MM.1S (cell line): Measurements from ENCODE around the gene BCAR3.
A peak's percentile ranks its signal among the peaks of the same experiment; 100 is the strongest.

Experiments
- DNase-seq: peaks from one replicate; pipeline ENCODE4 v3.0.0-alpha.2; 2015
- H2AFZ ChIP-seq: fragments of 300-600 bp; sonication (generic); 2 replicates; pipeline ENCODE4 v1.6.0; 2016; ENCODE audit warnings: antibody characterized with exemption, low read length
- H3F3A ChIP-seq: fragments of 300-600 bp; sonication (generic); 2 replicates; pipeline ENCODE4 v1.6.1; 2016; ENCODE audit warnings: mild to moderate bottlenecking, antibody characterized with exemption, low read length, moderate library complexity, mixed read lengths; ENCODE audit not compliant: insufficient read depth
- H3K27ac ChIP-seq: fragments of 300-600 bp; sonication (generic); 2 replicates; pipeline ENCODE4 v1.5.1; 2016; ENCODE audit warnings: mild to moderate bottlenecking, low read length
- H3K27me3 ChIP-seq: fragments of 300-600 bp; sonication (generic); replicated peaks from 2 replicates; pipeline ENCODE4 v1.6.0; 2016; ENCODE audit warnings: low read length; ENCODE audit not compliant: insufficient read depth
- H3K36me3 ChIP-seq: fragments of 300-600 bp; sonication (generic); replicated peaks from 2 replicates; pipeline ENCODE4 v1.6.1; 2016; ENCODE audit warnings: mild to moderate bottlenecking, low read length, mixed read lengths; ENCODE audit not compliant: insufficient read depth
- H3K4me1 ChIP-seq: fragments of 300-600 bp; sonication (generic); 2 replicates; pipeline ENCODE4 v1.6.1; 2016; ENCODE audit warnings: low read length, mixed read lengths
- H3K4me2 ChIP-seq: fragments of 300-600 bp; sonication (generic); 2 replicates; pipeline ENCODE4 v1.6.0; 2016; ENCODE audit warnings: low read depth, low read length
- H3K4me3 ChIP-seq: fragments of 300-600 bp; sonication (generic); 2 replicates; pipeline ENCODE4 v1.5.1; 2016; ENCODE audit warnings: low read length, mixed read lengths
- H3K79me2 ChIP-seq: fragments of 300-600 bp; sonication (generic); 2 replicates; pipeline ENCODE4 v1.6.1; 2016; ENCODE audit warnings: mixed run types, low read length, mixed read lengths
- H3K9ac ChIP-seq: fragments of 300-600 bp; sonication (generic); 2 replicates; pipeline ENCODE4 v1.6.1; 2016; ENCODE audit warnings: low read length, mixed read lengths
- H3K9me2 ChIP-seq: fragments of 300-600 bp; sonication (generic); replicated peaks from 2 replicates; pipeline ENCODE4 v1.6.1; 2016; ENCODE audit warnings: mild to moderate bottlenecking, low read length, mixed read lengths; ENCODE audit not compliant: insufficient read depth
- H3K9me3 ChIP-seq: fragments of 300-600 bp; sonication (generic); replicated peaks from 2 replicates; pipeline ENCODE4 v1.6.1; 2016; ENCODE audit warnings: mild to moderate bottlenecking, low read length, mixed read lengths; ENCODE audit not compliant: insufficient read depth
- H4K20me1 ChIP-seq: fragments of 300-600 bp; sonication (generic); 2 replicates; pipeline ENCODE4 v1.6.1; 2016; ENCODE audit warnings: mild to moderate bottlenecking, low read length, moderate library complexity, mixed read lengths; ENCODE audit not compliant: insufficient read depth
- EZH2 ChIP-seq: fragments of 300-600 bp; sonication (generic); optimal IDR thresholded peaks from 2 replicates; pipeline ENCODE3; 2017; ENCODE audit warnings: low read depth, mild to moderate bottlenecking, antibody characterized with exemption, low read length, mixed read lengths
- EZH2phosphoT487 ChIP-seq: fragments of 300-600 bp; sonication (generic); IDR thresholded peaks from 2 replicates; pipeline ENCODE4 v1.6.1; 2018; ENCODE audit warnings: antibody characterized with exemption, low read length
- TF ChIP-seq, protein P1 (sequence below): fragments of 300-600 bp; sonication (generic); IDR thresholded peaks from 2 replicates; pipeline ENCODE4 v1.5.1; 2016; ENCODE audit warnings: antibody characterized with exemption, low read length, mixed read lengths

The BCAR3 gene

GRCh38 chr1:93683234-93683633, 1.6 kb upstream of the BCAR3 start:
- Histone ChIP-seq H3K4me2 (no peak overlapping the region), H3K4me3 (no peak overlapping the region), H3K79me2 (no peaks in the 10 kb centered on the region), H2AFZ (no peak overlapping the region), H3K9me3 (no peaks in the 10 kb centered on the region), H3K9ac (no peak overlapping the region), H3K4me1 (no peaks in the 10 kb centered on the region), H4K20me1 (no peaks in the 10 kb centered on the region), H3K36me3 (no peaks in the 10 kb centered on the region), H3K27me3 (no peaks in the 10 kb centered on the region; the same call in 1 of the 2 replicates), H3K9me2 (no peaks in the 10 kb centered on the region), H3K27ac (no peak overlapping the region), H3F3A (no peaks in the 10 kb centered on the region)
- DNase-seq = no peak
- TF ChIP-seq EZH2phosphoT487 (no peak), EZH2 (no peak)
- TF ChIP-seq, protein P1, sequence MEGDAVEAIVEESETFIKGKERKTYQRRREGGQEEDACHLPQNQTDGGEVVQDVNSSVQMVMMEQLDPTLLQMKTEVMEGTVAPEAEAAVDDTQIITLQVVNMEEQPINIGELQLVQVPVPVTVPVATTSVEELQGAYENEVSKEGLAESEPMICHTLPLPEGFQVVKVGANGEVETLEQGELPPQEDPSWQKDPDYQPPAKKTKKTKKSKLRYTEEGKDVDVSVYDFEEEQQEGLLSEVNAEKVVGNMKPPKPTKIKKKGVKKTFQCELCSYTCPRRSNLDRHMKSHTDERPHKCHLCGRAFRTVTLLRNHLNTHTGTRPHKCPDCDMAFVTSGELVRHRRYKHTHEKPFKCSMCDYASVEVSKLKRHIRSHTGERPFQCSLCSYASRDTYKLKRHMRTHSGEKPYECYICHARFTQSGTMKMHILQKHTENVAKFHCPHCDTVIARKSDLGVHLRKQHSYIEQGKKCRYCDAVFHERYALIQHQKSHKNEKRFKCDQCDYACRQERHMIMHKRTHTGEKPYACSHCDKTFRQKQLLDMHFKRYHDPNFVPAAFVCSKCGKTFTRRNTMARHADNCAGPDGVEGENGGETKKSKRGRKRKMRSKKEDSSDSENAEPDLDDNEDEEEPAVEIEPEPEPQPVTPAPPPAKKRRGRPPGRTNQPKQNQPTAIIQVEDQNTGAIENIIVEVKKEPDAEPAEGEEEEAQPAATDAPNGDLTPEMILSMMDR = no peak

DNA sequence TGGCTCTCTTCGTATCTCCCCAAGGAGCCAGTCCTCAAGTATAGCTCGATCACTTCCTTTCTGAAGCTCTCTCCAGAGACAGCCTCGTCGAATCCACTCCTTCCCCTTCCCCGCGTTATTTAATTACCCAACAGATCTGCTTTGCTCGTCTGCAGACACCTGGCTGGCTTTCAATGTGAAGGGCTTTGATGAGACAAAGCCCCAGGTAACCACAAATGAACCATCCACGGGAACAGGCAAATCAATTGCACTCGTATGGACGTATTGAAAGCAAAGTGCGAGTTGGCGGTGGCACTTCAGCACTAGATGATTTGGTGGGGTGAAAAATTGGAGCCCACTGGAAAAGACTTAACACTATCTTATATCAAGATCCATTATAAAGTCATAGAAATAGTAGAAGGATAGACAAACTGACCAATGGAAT, 364 bp upstream of the BCAR3 start:
- H3K9ac ChIP-seq = no peak overlapping the region
- no peaks in the 10 kb centered on the region for H4K20me1 ChIP-seq
- no peaks in the 10 kb centered on the region; the same call in 1 of the 2 replicates for H3K27me3 ChIP-seq
- peak overlapping the region; percentile 20; the same call in 1 of the 2 replicates for H3K4me3 ChIP-seq
- H3K36me3 ChIP-seq = no peaks in the 10 kb centered on the region
- no peak overlapping the region for H2AFZ ChIP-seq
- TF ChIP-seq, protein P1 = no peak
- TF ChIP-seq EZH2phosphoT487 (no peak), EZH2 (no peak)
- DNase-seq = no peak
- H3K4me1 ChIP-seq = no peaks in the 10 kb centered on the region
- H3K4me2 ChIP-seq = peak overlapping the region; percentile 24; the same call in 1 of the 2 replicates
- H3K27ac ChIP-seq = no peak overlapping the region
- H3K79me2 ChIP-seq = no peaks in the 10 kb centered on the region
- no peaks in the 10 kb centered on the region for H3F3A ChIP-seq
- no peaks in the 10 kb centered on the region for H3K9me3 ChIP-seq
- H3K9me2 ChIP-seq = no peaks in the 10 kb centered on the region

DNA sequence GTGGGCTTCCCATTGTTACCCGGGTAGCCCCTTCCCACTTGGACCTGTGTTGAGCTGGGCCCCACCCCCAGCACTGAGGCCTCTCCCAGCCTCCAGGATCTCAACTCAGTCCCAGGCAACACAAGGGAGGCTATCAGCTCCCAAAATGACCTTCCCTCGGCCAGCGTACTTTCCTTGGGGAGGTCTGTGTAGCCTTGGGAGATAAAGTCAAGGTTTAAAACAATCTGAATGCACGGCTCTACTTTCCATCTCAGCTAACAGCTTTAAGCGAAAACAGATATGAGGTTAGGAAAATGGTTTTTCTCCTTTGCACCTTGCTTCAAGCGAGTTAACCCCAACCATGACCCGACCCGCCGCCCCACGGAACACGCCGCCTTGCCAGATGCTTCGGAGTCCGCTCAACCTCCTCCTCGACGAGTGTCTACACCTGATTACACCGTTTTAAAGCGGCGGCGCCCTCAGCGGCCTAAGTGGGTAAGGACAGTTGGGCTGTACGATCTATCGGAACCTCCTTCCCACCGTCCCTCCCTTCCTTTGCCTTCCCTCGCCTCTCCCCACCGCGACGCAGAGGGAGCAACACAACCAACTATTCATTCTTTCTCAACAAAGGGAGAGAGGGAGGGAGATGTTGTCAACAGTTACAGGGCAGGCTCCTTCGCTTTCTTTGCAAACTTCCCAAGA, 1.1 kb downstream of the BCAR3 start:
- H4K20me1 ChIP-seq = no peaks in the 10 kb centered on the region
- no peak overlapping the region for H2AFZ ChIP-seq
- H3K9ac ChIP-seq = no peak overlapping the region
- H3K9me2 ChIP-seq = no peaks in the 10 kb centered on the region
- H3K27ac ChIP-seq = no peak overlapping the region
- H3K27me3 ChIP-seq = no peaks in the 10 kb centered on the region; the same call in 1 of the 2 replicates
- H3K9me3 ChIP-seq = no peaks in the 10 kb centered on the region
- no peaks in the 10 kb centered on the region for H3K36me3 ChIP-seq
- no peaks in the 10 kb centered on the region for H3K4me1 ChIP-seq
- H3K79me2 ChIP-seq = no peaks in the 10 kb centered on the region
- H3K4me2 ChIP-seq = peak overlapping the region; percentile 55; the same call in 1 of the 2 replicates
- H3K4me3 ChIP-seq = no peak overlapping the region; the same call in 1 of the 2 replicates
- no peak for TF ChIP-seq EZH2phosphoT487
- no peak for TF ChIP-seq EZH2
- TF ChIP-seq, protein P1 = no peak
- H3F3A ChIP-seq = no peaks in the 10 kb centered on the region
- no peak for DNase-seq
